ENCODE measurements around the gene S100A8.

S100A8 gene

GRCh38 chr1:153393926-153394325 lies 3.1 kb upstream of the S100A8 start:
- DNase-seq = no peak

GRCh38 chr1:153392822-153393221 lies 1.9 kb upstream of the S100A8 start:
- DNase-seq = no peak

- DNase-seq = no peak
These were observed 1.4 kb upstream of the S100A8 start for GRCh38 chr1:153392258-153392657.

- DNase-seq = no peak
These were observed 647 bp downstream of the S100A8 start for GRCh38 chr1:153389973-153390879.

- no peak for DNase-seq
These were observed 1.5 kb downstream of the S100A8 start for GRCh38 chr1:153389401-153389800.

- no peak for DNase-seq
These were observed 3.1 kb downstream of the S100A8 start for GRCh38 chr1:153387785-153388184.

- DNase-seq = no peak
These were observed 3.9 kb downstream of the S100A8 start for GRCh38 chr1:153387001-153387400.

GRCh38 chr1:153386500-153386901 lies 4.4 kb downstream of the S100A8 start:
- DNase-seq = no peak

- DNase-seq = no peak
These were observed 5.8 kb downstream of the S100A8 start for GRCh38 chr1:153384958-153385580.

- no peak for DNase-seq
These were observed 10.2 kb downstream of the S100A8 start for GRCh38 chr1:153380711-153381110.

- no peak for DNase-seq
These were observed 11.3 kb downstream of the S100A8 start for GRCh38 chr1:153379591-153379990.

GRCh38 chr1:153375511-153375910 lies 15.4 kb downstream of the S100A8 start, which contains the start of gene S100A12:
Gene S100A12, minus strand, starts transcription at chr1:153375621. Its CDS starts 1,029 bp downstream, at chr1:153374592.
- no peak for DNase-seq

GRCh38 chr1:153374071-153374470 lies 16.8 kb downstream of the S100A8 start:
- DNase-seq = no peak

GRCh38 chr1:153372571-153372970 lies 18.3 kb downstream of the S100A8 start:
- DNase-seq = no peak

- no peak for DNase-seq
These were observed 19.6 kb downstream of the S100A8 start for GRCh38 chr1:153371231-153371630.

- no peak for DNase-seq
These were observed 20.7 kb downstream of the S100A8 start for GRCh38 chr1:153370146-153370545.

GRCh38 chr1:153368495-153368894 lies 22.4 kb downstream of the S100A8 start:
- DNase-seq = no peak

GRCh38 chr1:153367090-153367489 lies 23.8 kb downstream of the S100A8 start:
- DNase-seq = no peak

GRCh38 chr1:153366261-153366660 lies 24.6 kb downstream of the S100A8 start:
- DNase-seq = no peak

GRCh38 chr1:153365696-153366095 lies 25.2 kb downstream of the S100A8 start:
- no peak for DNase-seq

- DNase-seq = no peak
These were observed 25.9 kb downstream of the S100A8 start for GRCh38 chr1:153364766-153365666.

- no peak for DNase-seq
These were observed 26.7 kb downstream of the S100A8 start for GRCh38 chr1:153364156-153364555.

GRCh38 chr1:153363641-153364040 lies 27.2 kb downstream of the S100A8 start:
- no peak for DNase-seq

Measured in right kidney (tissue), 1 donor.